ENCODE measurements around the gene CNN3. TPM values are rescaled to one million over a fixed set of nuclear protein-coding genes. Genes with fewer than 3 reads are reported as not detected.

Gene CNN3
- total RNA-seq, 4 donors from 2014 or later: 11.9 to 21.8 (median 16.1) TPM

GRCh38 chr1:94952539-94952938 is 25.6 kb upstream of the CNN3 start:
- Histone ChIP-seq H3K27ac (no peak overlapping the region), H3K27me3 (no peaks in the 10 kb centered on the region), H3K9me3 (no peaks in the 10 kb centered on the region), H3K4me3 (no peak overlapping the region), H3K36me3 (no peaks in the 10 kb centered on the region), H3K4me1 (no peaks in the 10 kb centered on the region)
- TF ChIP-seq POLR2A (IDR thresholded peaks at IDR 0.05) (no peak), CTCF (IDR thresholded peaks at IDR 0.05 in 4 of 5, conservative IDR thresholded peaks at IDR 0.05 in 1 of 5) (no peak)
- ATAC-seq: no peak
- intact Hi-C loops (cut with DNase I; ENCODE audit: low total_unique reads) (no loop called here), in situ Hi-C loops (cut with MboI; ENCODE audit: low sequenced_read_pairs in 4 of 4) (no loop called here)
- no peak for DNase-seq

DNA sequence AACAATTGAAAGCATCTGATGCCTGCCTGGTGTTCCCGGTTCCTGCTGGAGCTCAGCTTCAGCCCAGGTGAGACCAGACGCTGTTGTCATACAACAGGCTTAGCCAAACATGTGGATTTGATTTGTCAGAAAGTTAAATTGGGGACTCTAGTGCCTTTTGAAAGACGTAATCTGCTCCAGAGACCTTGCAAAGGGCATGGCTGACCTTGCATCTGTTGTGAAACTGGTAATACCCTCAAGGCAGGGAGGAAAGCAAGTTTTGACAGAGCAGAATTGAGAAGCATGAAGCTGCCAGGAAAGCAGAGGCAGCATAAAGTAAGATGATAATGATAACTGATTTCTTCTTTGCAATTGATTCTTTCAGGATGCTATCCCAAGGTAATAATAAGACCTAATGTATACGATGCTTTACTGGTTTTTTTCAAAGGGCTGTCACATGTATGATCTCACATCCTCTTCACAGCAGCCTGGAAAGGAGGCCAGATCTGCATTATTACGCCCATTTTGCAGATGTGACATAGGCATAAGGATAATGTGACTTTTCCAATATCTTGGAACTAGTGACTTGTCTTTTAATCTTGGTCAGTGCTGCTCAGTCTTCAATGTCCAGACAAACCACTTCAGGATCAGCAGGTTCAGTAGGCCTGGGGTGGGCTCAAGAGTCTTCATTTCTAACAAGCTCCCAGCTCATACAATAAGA is 24.7 kb upstream of the CNN3 start:
- no peaks in the 10 kb centered on the region for H3K27me3 ChIP-seq
- in situ Hi-C loops (cut with MboI; ENCODE audit: low sequenced_read_pairs in 4 of 4): no loop called here
- no peak overlapping the region for H3K4me3 ChIP-seq
- H3K4me1 ChIP-seq: no peaks in the 10 kb centered on the region
- no peak for TF ChIP-seq POLR2A (IDR thresholded peaks at IDR 0.05)
- TF ChIP-seq CTCF (IDR thresholded peaks at IDR 0.05 in 4 of 5, conservative IDR thresholded peaks at IDR 0.05 in 1 of 5): no peak
- no peak for ATAC-seq
- intact Hi-C loops (cut with DNase I; ENCODE audit: low total_unique reads): no loop called here
- no peaks in the 10 kb centered on the region for H3K36me3 ChIP-seq
- DNase-seq: no peak
- no peak overlapping the region for H3K27ac ChIP-seq
- no peaks in the 10 kb centered on the region for H3K9me3 ChIP-seq

- in situ Hi-C loops (cut with MboI; ENCODE audit: low sequenced_read_pairs in 4 of 4): no loop called here
- TF ChIP-seq CTCF (IDR thresholded peaks at IDR 0.05 in 4 of 5, conservative IDR thresholded peaks at IDR 0.05 in 1 of 5) (no peak), POLR2A (IDR thresholded peaks at IDR 0.05) (no peak)
- Histone ChIP-seq H3K4me3 (no peak overlapping the region), H3K9me3 (no peaks in the 10 kb centered on the region), H3K27ac (no peak overlapping the region), H3K36me3 (no peaks in the 10 kb centered on the region), H3K4me1 (no peaks in the 10 kb centered on the region), H3K27me3 (no peaks in the 10 kb centered on the region)
- no peak for DNase-seq
- intact Hi-C loops (cut with DNase I; ENCODE audit: low total_unique reads): no loop called here
- ATAC-seq: no peak
Observed at GRCh38 chr1:94951046-94951445, 24.1 kb upstream of the CNN3 start.

DNA sequence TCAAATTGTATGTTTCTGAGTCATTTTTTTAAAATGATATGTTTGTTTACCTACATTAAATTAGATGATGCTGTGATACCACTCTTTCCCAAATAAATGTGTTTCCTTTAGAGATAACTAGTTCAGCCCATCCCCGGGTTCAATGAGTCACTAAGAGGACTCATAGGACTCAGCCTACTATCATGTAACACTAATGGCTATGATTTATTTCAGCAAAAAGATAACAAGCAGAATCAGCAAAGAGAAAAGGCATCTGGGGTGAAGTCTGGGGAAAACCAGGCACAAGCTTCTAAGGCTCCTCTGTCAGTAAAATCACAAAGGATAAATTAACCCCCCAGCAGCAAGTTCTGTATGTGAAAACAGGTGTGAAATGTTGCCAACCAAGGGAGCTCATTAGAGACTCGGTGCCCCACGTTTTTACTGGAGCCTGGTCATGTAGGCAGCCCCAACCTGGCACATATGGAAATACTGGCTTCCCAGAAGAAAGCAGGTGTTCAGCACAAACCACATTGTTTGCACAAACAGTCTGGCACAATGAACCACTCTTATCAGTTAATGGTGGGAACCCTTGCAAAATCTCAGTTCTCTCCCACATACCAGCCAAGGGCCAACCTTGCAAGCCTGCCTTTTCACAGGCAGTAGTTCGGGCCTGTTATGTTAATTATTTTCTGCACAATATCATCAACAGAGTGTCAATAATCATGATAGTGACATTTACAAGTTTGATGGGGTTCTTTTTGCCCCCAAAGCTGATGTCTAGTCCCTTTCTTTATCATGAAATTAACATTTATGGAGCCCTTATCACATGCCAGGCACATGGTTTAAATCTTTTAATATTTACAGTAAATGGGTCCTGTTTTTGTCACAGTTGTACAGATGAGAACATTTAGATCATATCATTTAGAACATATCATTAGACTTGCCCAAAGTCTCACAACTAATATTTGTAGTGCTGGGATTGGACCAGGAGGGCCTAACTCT is 23.1 kb upstream of the CNN3 start:
- H3K4me3 ChIP-seq: no peak overlapping the region
- in situ Hi-C loops (cut with MboI; ENCODE audit: low sequenced_read_pairs in 4 of 4) (no loop called here), intact Hi-C loops (cut with DNase I; ENCODE audit: low total_unique reads) (no loop called here)
- H3K9me3 ChIP-seq: no peaks in the 10 kb centered on the region
- no peaks in the 10 kb centered on the region for H3K4me1 ChIP-seq
- ATAC-seq (no peak), DNase-seq (no peak)
- H3K27me3 ChIP-seq: no peaks in the 10 kb centered on the region
- TF ChIP-seq POLR2A (IDR thresholded peaks at IDR 0.05): no peak
- TF ChIP-seq CTCF (IDR thresholded peaks at IDR 0.05 in 4 of 5, conservative IDR thresholded peaks at IDR 0.05 in 1 of 5): no peak
- H3K27ac ChIP-seq: no peak overlapping the region
- H3K36me3 ChIP-seq: no peaks in the 10 kb centered on the region
